Measurements from ENCODE around the gene SHPK. TPM values are rescaled to one million over a fixed set of nuclear protein-coding genes. Genes with fewer than 3 reads are reported as not detected.

The SHPK gene
- total RNA-seq, 2 donors from 2014 or later: 10.4 to 15.2 TPM

- no peak for DNase-seq
- Histone ChIP-seq H3K36me3 (replicated peaks in 1 of 2; ENCODE audit: insufficient read depth in 1 of 2, low read depth in 2 of 2) (no peaks in the 10 kb centered on the region), H3K4me1 (no peaks in the 10 kb centered on the region), H3K27me3 (peaks cover 0 to 11% of the 10 kb centered on the region in 2 donors), H3K9me3 (no peaks in the 10 kb centered on the region), H3K4me3 (no peak overlapping the region), H3K27ac (no peak overlapping the region)
- no peak for ATAC-seq
- intact Hi-C loops (cut with DNase I): no loop called here
- WGBS, 2 donors: 38 to 57% methylated on average over 11 to 16 of the region's 20 CpGs
- no peak for TF ChIP-seq CTCF (IDR thresholded peaks at IDR 0.05)
- TF ChIP-seq POLR2A (IDR thresholded peaks at IDR 0.05): no peak
Measured at GRCh38 chr17:3681565-3681964, 45.5 kb upstream of the SHPK start.

GRCh38 chr17:3681057-3681456 lies 45.0 kb upstream of the SHPK start:
- Histone ChIP-seq H3K4me3 (no peak overlapping the region), H3K4me1 (no peaks in the 10 kb centered on the region), H3K27ac (no peak overlapping the region), H3K27me3 (peaks cover 0 to 11% of the 10 kb centered on the region in 2 donors), H3K9me3 (no peaks in the 10 kb centered on the region), H3K36me3 (replicated peaks in 1 of 2; ENCODE audit: insufficient read depth in 1 of 2, low read depth in 2 of 2) (no peaks in the 10 kb centered on the region)
- TF ChIP-seq CTCF (IDR thresholded peaks at IDR 0.05): no peak
- intact Hi-C loops (cut with DNase I): no loop called here
- WGBS, 2 donors: 67 to 68% methylated on average over 11 of the region's 12 CpGs
- DNase-seq (no peak), ATAC-seq (no peak)

GRCh38 chr17:3679531-3680126 lies 43.6 kb upstream of the SHPK start:
- ATAC-seq (no peak), DNase-seq (no peak)
- intact Hi-C loops (cut with DNase I): no loop called here
- TF ChIP-seq POLR2A (IDR thresholded peaks at IDR 0.05) (no peak), CTCF (IDR thresholded peaks at IDR 0.05) (no peak)
- Histone ChIP-seq H3K4me3 (no peak overlapping the region), H3K27ac (no peak overlapping the region), H3K27me3 (peaks cover 0 to 5% of the 10 kb centered on the region in 2 donors), H3K36me3 (replicated peaks in 1 of 2; ENCODE audit: insufficient read depth in 1 of 2, low read depth in 2 of 2) (no peaks in the 10 kb centered on the region), H3K4me1 (no peaks in the 10 kb centered on the region), H3K9me3 (no peaks in the 10 kb centered on the region)
- 43 to 63% methylated on average over 13 to 17 of the region's 20 CpGs for WGBS, 2 donors

DNA sequence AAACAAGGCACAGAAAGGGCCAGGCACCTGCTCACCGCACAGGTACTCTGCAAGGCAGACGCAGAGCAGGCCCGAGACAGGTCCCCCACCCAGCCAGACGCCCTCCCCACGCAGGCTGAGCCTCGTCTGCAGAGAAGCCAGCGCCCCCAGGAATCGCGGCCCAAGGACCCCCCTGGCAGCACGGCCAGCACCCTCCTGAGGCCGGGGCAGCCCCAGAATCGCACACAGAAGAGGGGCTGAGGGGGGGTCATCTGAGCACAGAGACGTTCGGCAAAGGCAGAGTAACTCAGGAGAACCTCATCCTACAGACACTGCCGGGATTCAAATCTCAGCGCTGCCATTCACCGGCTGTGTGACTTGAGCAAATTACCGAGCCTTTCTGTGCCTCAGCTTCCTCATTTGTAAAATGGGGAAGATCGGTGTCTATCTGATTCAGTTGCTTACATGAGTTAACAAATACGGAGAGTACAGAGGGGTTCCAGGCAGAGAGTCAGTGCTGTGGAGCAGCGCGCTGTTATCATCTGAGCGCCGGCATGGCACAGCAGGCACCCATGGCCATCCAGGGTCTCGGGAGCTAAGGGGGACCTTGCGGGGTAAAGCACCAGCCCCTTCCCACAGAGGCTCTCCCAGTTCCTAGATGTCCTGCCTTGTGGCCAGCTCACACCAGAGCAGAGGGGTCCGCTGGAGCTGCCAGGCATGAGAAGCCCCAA lies 42.9 kb upstream of the SHPK start:
- H3K4me3 ChIP-seq: no peak overlapping the region
- no peaks in the 10 kb centered on the region for H3K36me3 ChIP-seq (replicated peaks in 1 of 2; ENCODE audit: insufficient read depth in 1 of 2, low read depth in 2 of 2)
- no peak overlapping the region for H3K27ac ChIP-seq
- TF ChIP-seq POLR2A (IDR thresholded peaks at IDR 0.05) (no peak), CTCF (IDR thresholded peaks at IDR 0.05) (no peak)
- ATAC-seq (no peak), DNase-seq (no peak)
- peaks cover 0 to 2% of the 10 kb centered on the region in 2 donors for H3K27me3 ChIP-seq
- no peaks in the 10 kb centered on the region for H3K9me3 ChIP-seq
- no peaks in the 10 kb centered on the region for H3K4me1 ChIP-seq
- WGBS, 2 donors: 74 to 75% methylated on average over 9 to 27 of the region's 27 CpGs
- intact Hi-C loops (cut with DNase I): no loop called here
